Activated CD4-positive, alpha-beta memory T cell treated with anti-CD3 and anti-CD28 coated beads, Interleukin-2, amount 10 ng/mL, durations not matched to agents 7 days and 5 days (primary cell): Measurements from ENCODE around the gene LDB2. TPM values are rescaled to one million over a fixed set of nuclear protein-coding genes. Genes with fewer than 3 reads are reported as not detected.

Experiments used
- CTCF ChIA-PET: fragments of 350-600 bp; sonication (Branson Sonifier 250); formaldehyde crosslinking; loops from one replicate; lab custom pipeline; 2021; ENCODE audit warnings: antibody characterized with exemption, inconsistent platforms; lab: Charles Lee
- POLR2A ChIA-PET: fragments of 350-600 bp; sonication (Branson Sonifier 250); formaldehyde crosslinking; loops from one replicate; lab custom pipeline; 2021; ENCODE audit warnings: antibody characterized with exemption; lab: Charles Lee
- DNase-seq: peaks from one replicate; pipeline ENCODE4 v3.0.0-alpha.2; 2020
- H3K27ac Mint-ChIP-seq: one replicate; pipeline ENCODE4 v1.8.0; 2021; ENCODE audit warnings: mild to moderate bottlenecking, mixed read lengths
- H3K27me3 Mint-ChIP-seq: one replicate; pipeline ENCODE4 v1.8.0; 2021; ENCODE audit warnings: mixed read lengths
- H3K36me3 Mint-ChIP-seq: one replicate; pipeline ENCODE4 v1.8.0; 2021; ENCODE audit warnings: low read depth, mixed read lengths
- H3K4me1 Mint-ChIP-seq: one replicate; pipeline ENCODE4 v1.8.0; 2021; ENCODE audit warnings: mixed read lengths
- H3K4me3 Mint-ChIP-seq: one replicate; pipeline ENCODE4 v1.8.0; 2021; ENCODE audit warnings: mild to moderate bottlenecking, mixed read lengths
- H3K9me3 Mint-ChIP-seq: one replicate; pipeline ENCODE4 v1.8.0; 2021; ENCODE audit warnings: mixed read lengths
- total RNA-seq, 2 experiments: library from RNA; stranded (reverse); gene quantifications; one replicate each; pipeline ENCODE4 v1.2.3, GENCODE V29; 2021

The LDB2 gene
- total RNA-seq, 2 experiments from 2014 or later: not detected

- Mint-ChIP-seq H3K27ac (no peak overlapping the region), H3K9me3 (no peaks in the 10 kb centered on the region), H3K27me3 (no peaks in the 10 kb centered on the region), H3K4me1 (no peaks in the 10 kb centered on the region), H3K36me3 (no peaks in the 10 kb centered on the region), H3K4me3 (no peak overlapping the region)
- CTCF ChIA-PET: no interaction called here
- POLR2A ChIA-PET: no interaction called here
- DNase-seq: no peak
Measured at GRCh38 chr4:16767251-16767650, 131.2 kb downstream of the LDB2 start.

- H3K36me3 Mint-ChIP-seq: no peaks in the 10 kb centered on the region
- ChIA-PET POLR2A (no interaction called here), CTCF (no interaction called here)
Measured at GRCh38 chr4:16765546-16765945, 132.9 kb downstream of the LDB2 start.

GRCh38 chr4:16764622-16765021 is 133.8 kb downstream of the LDB2 start:
- ChIA-PET CTCF (no interaction called here), POLR2A (no interaction called here)
- Mint-ChIP-seq H3K36me3 (no peaks in the 10 kb centered on the region), H3K9me3 (no peaks in the 10 kb centered on the region), H3K4me3 (no peak overlapping the region), H3K4me1 (no peaks in the 10 kb centered on the region), H3K27ac (no peak overlapping the region), H3K27me3 (no peaks in the 10 kb centered on the region)
- no peak for DNase-seq

More at GRCh38 chr4:16765546-16765945, 132.9 kb downstream of the LDB2 start:
- Mint-ChIP-seq H3K27me3 (no peaks in the 10 kb centered on the region), H3K4me1 (no peaks in the 10 kb centered on the region), H3K4me3 (no peak overlapping the region), H3K9me3 (no peaks in the 10 kb centered on the region), H3K27ac (no peak overlapping the region)
- no peak for DNase-seq

- Mint-ChIP-seq H3K4me1 (no peaks in the 10 kb centered on the region), H3K27ac (no peak overlapping the region), H3K9me3 (no peaks in the 10 kb centered on the region), H3K4me3 (no peak overlapping the region), H3K27me3 (no peaks in the 10 kb centered on the region), H3K36me3 (no peaks in the 10 kb centered on the region)
- ChIA-PET CTCF (interaction anchor here (1.2 kb wide), 1 partner anchor 32 kb away, joined by 3 read pairs; no protein-coding TSS in a partner anchor), POLR2A (no interaction called here)
- DNase-seq: no peak
Measured at GRCh38 chr4:16760617-16761363, 137.7 kb downstream of the LDB2 start.

- H3K9me3 Mint-ChIP-seq: no peaks in the 10 kb centered on the region
- no peaks in the 10 kb centered on the region for H3K27me3 Mint-ChIP-seq
- CTCF ChIA-PET: interaction anchor here (1.2 kb wide), 1 partner anchor 33 kb away, joined by 3 read pairs; no protein-coding TSS in a partner anchor
- POLR2A ChIA-PET: no interaction called here
- H3K27ac Mint-ChIP-seq: no peak overlapping the region
- no peak for DNase-seq
- H3K36me3 Mint-ChIP-seq: no peaks in the 10 kb centered on the region
- H3K4me1 Mint-ChIP-seq: no peaks in the 10 kb centered on the region
- H3K4me3 Mint-ChIP-seq: no peak overlapping the region
Measured at GRCh38 chr4:16759931-16760582, 138.4 kb downstream of the LDB2 start.

- DNase-seq: no peak
- CTCF ChIA-PET: no interaction called here
- Mint-ChIP-seq H3K4me3 (no peak overlapping the region), H3K27me3 (no peaks in the 10 kb centered on the region), H3K9me3 (no peaks in the 10 kb centered on the region), H3K27ac (no peak overlapping the region), H3K4me1 (no peaks in the 10 kb centered on the region), H3K36me3 (no peaks in the 10 kb centered on the region)
- POLR2A ChIA-PET: no interaction called here
Measured at GRCh38 chr4:16758816-16759215, 139.6 kb downstream of the LDB2 start.

GRCh38 chr4:16758255-16758654 is 140.2 kb downstream of the LDB2 start:
- POLR2A ChIA-PET: no interaction called here
- H3K4me3 Mint-ChIP-seq: no peak overlapping the region
- no peak for DNase-seq
- no peaks in the 10 kb centered on the region for H3K4me1 Mint-ChIP-seq
- H3K9me3 Mint-ChIP-seq: no peaks in the 10 kb centered on the region
- CTCF ChIA-PET: no interaction called here
- H3K27ac Mint-ChIP-seq: no peak overlapping the region
- H3K36me3 Mint-ChIP-seq: no peaks in the 10 kb centered on the region
- no peaks in the 10 kb centered on the region for H3K27me3 Mint-ChIP-seq

GRCh38 chr4:16757080-16757521 is 141.3 kb downstream of the LDB2 start:
- Mint-ChIP-seq H3K4me1 (no peaks in the 10 kb centered on the region), H3K27ac (no peak overlapping the region), H3K27me3 (no peaks in the 10 kb centered on the region), H3K36me3 (no peaks in the 10 kb centered on the region), H3K9me3 (no peaks in the 10 kb centered on the region), H3K4me3 (no peak overlapping the region)
- CTCF ChIA-PET: no interaction called here
- DNase-seq: no peak
- POLR2A ChIA-PET: no interaction called here

- no peak overlapping the region for H3K4me3 Mint-ChIP-seq
- POLR2A ChIA-PET: no interaction called here
Measured at GRCh38 chr4:16754104-16754503, 144.3 kb downstream of the LDB2 start.

GRCh38 chr4:16752150-16752549 is 146.3 kb downstream of the LDB2 start:
- ChIA-PET CTCF (no interaction called here), POLR2A (no interaction called here)
- Mint-ChIP-seq H3K4me3 (no peak overlapping the region), H3K9me3 (no peaks in the 10 kb centered on the region), H3K4me1 (no peaks in the 10 kb centered on the region), H3K27me3 (no peaks in the 10 kb centered on the region), H3K27ac (no peak overlapping the region), H3K36me3 (no peaks in the 10 kb centered on the region)
- DNase-seq: no peak

More at GRCh38 chr4:16754104-16754503, 144.3 kb downstream of the LDB2 start:
- no peak for DNase-seq
- no peaks in the 10 kb centered on the region for H3K9me3 Mint-ChIP-seq
- H3K27ac Mint-ChIP-seq: no peak overlapping the region
- H3K36me3 Mint-ChIP-seq: no peaks in the 10 kb centered on the region
- no peaks in the 10 kb centered on the region for H3K4me1 Mint-ChIP-seq
- no peaks in the 10 kb centered on the region for H3K27me3 Mint-ChIP-seq
- CTCF ChIA-PET: no interaction called here

GRCh38 chr4:16750882-16751642 is 147.4 kb downstream of the LDB2 start:
- H3K4me1 Mint-ChIP-seq: no peaks in the 10 kb centered on the region
- ChIA-PET CTCF (no interaction called here), POLR2A (no interaction called here)
- H3K9me3 Mint-ChIP-seq: no peaks in the 10 kb centered on the region
- DNase-seq: no peak
- no peaks in the 10 kb centered on the region for H3K36me3 Mint-ChIP-seq
- no peak overlapping the region for H3K4me3 Mint-ChIP-seq
- no peak overlapping the region for H3K27ac Mint-ChIP-seq
- no peaks in the 10 kb centered on the region for H3K27me3 Mint-ChIP-seq

- H3K36me3 Mint-ChIP-seq: no peaks in the 10 kb centered on the region
- POLR2A ChIA-PET: no interaction called here
- H3K27me3 Mint-ChIP-seq: no peaks in the 10 kb centered on the region
- CTCF ChIA-PET: no interaction called here
- DNase-seq: no peak
- H3K4me3 Mint-ChIP-seq: no peak overlapping the region
- no peaks in the 10 kb centered on the region for H3K9me3 Mint-ChIP-seq
- H3K4me1 Mint-ChIP-seq: no peaks in the 10 kb centered on the region
- H3K27ac Mint-ChIP-seq: no peak overlapping the region
Measured at GRCh38 chr4:16750216-16750615, 148.2 kb downstream of the LDB2 start.

GRCh38 chr4:16745887-16746286 is 152.6 kb downstream of the LDB2 start:
- ChIA-PET POLR2A (no interaction called here), CTCF (no interaction called here)
- H3K4me1 Mint-ChIP-seq: no peaks in the 10 kb centered on the region
- H3K36me3 Mint-ChIP-seq: no peaks in the 10 kb centered on the region
- no peaks in the 10 kb centered on the region for H3K9me3 Mint-ChIP-seq
- DNase-seq: no peak
- no peak overlapping the region for H3K27ac Mint-ChIP-seq
- H3K27me3 Mint-ChIP-seq: no peaks in the 10 kb centered on the region
- no peak overlapping the region for H3K4me3 Mint-ChIP-seq
